Gastrocnemius medialis (tissue), 4 donors: Measurements from ENCODE around the gene TP63. TPM values are rescaled to one million over a fixed set of nuclear protein-coding genes. Genes with fewer than 3 reads are reported as not detected.

Experiments used
- ATAC-seq, 2 donors: fragments of 150-250 bp; one replicate each; pipeline ENCODE4 v1.9.1; 2016
- DNase-seq, 2 donors: peaks; one replicate each; pipeline ENCODE4 v3.0.0-alpha.2; 2019
- H3K27ac ChIP-seq, 4 donors: fragments of 200-600 bp; sonication (generic); 1 replicate in 1 of 4; 2 replicates in 3 of 4; pipeline ENCODE4 v1.5.1; 2016 to 2018; ENCODE audit warnings: mild to moderate bottlenecking in 2 of 4, moderate library complexity in 1 of 4
- H3K27me3 ChIP-seq, 3 donors: fragments of 200-600 bp; sonication (generic) in 2 of 3; 1 replicate in 1 of 3; 2 replicates in 2 of 3; pipeline versions ENCODE4 v1.5.1 to v1.6.0; 2016 to 2019; ENCODE audit warnings: mild to moderate bottlenecking in 1 of 3, moderate library complexity in 1 of 3
- H3K36me3 ChIP-seq, 2 donors: fragments of 200-600 bp; sonication (generic) in 1 of 2; one replicate each; pipeline ENCODE4 v1.5.1; 2017 to 2018
- H3K4me1 ChIP-seq, 2 donors: fragments of 200-600 bp; sonication (generic) in 1 of 2; one replicate each; pipeline ENCODE4 v1.5.1; 2016 to 2017; ENCODE audit warnings: mild to moderate bottlenecking in 2 of 2
- H3K4me3 ChIP-seq, 4 donors: fragments of 200-600 bp; sonication (generic) in 3 of 4; 1 replicate in 1 of 4; 2 replicates in 3 of 4; pipeline ENCODE4 v1.5.1; 2016 to 2019; ENCODE audit warnings: mild to moderate bottlenecking in 2 of 4
- H3K9me3 ChIP-seq, 3 donors: fragments of 200-600 bp; sonication (generic) in 2 of 3; 1 replicate in 1 of 3; 2 replicates in 2 of 3; pipeline ENCODE4 v1.5.1; 2016 to 2019
- POLR2A ChIP-seq, 2 donors: fragments of 450-650 bp; IDR thresholded peaks; one replicate each; pipeline ENCODE4 v1.6.1; 2017; ENCODE audit warnings: antibody characterized with exemption in 2 of 2, mild to moderate bottlenecking in 2 of 2, moderate library complexity in 2 of 2
- in situ Hi-C, 4 donors: fragments of 200-750 bp; cut with MboI; loops; one replicate each; pipeline versions ENCODE4 v1.15.0 to v1.8.0; 2017; ENCODE audit warnings: low sequenced_read_pairs in 4 of 4
- intact Hi-C: fragments of 100-400 bp; cut with DNase I; formaldehyde crosslinking; loops from one replicate; pipeline ENCODE4 v1.15.1; 2023; ENCODE audit warnings: low total_unique reads
- total RNA-seq, 4 donors: library from RNA; depleted of rRNA; stranded (reverse); fragments of >200 nt; gene quantifications; one replicate each; pipeline versions ENCODE4 v1.1.0 to v1.2.3, GENCODE V29; 2016
- TF ChIP-seq, protein P1 (sequence below), 5 experiments: fragments of 450-650 bp in 3 of 5; fragments of 200-600 bp in 2 of 5; sonication (generic) in 2 of 5; IDR thresholded peaks in 4 of 5; conservative IDR thresholded peaks in 1 of 5; 1 replicate in 4 of 5; 2 replicates in 1 of 5; pipeline ENCODE4 v1.5.1; 2016 to 2019; ENCODE audit warnings: antibody characterized with exemption in 5 of 5, mild to moderate bottlenecking in 3 of 5, moderate library complexity in 3 of 5

TP63 gene
- total RNA-seq, 4 donors from 2014 or later: 5.2 to 38.8 (median 25.8) TPM

DNA sequence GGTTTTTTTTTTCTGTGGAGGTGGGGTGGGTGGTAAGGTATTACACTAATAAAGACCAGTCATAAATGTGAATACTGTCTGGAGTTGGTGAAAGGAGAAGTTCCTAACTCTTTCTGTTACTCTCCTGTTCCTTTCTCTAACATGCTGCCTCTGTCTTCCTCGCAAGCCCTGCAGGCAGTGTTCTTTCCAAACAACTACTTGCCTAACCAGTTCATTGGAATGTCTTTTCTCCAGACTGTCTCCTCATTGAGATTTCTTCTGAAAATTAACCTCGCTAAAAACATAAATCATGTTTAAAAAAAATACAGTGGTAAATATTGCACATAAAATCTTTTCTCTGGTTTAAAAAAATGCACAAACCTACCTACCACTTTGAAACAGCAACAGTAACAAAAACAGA is 135.2 kb downstream of the TP63 start:
- in situ Hi-C loops: no loop called here
- no peak for DNase-seq
- intact Hi-C loops: no loop called here
- H3K4me3 ChIP-seq: no peak overlapping the region
- no peaks in the 10 kb centered on the region for H3K36me3 ChIP-seq
- TF ChIP-seq, protein P1, sequence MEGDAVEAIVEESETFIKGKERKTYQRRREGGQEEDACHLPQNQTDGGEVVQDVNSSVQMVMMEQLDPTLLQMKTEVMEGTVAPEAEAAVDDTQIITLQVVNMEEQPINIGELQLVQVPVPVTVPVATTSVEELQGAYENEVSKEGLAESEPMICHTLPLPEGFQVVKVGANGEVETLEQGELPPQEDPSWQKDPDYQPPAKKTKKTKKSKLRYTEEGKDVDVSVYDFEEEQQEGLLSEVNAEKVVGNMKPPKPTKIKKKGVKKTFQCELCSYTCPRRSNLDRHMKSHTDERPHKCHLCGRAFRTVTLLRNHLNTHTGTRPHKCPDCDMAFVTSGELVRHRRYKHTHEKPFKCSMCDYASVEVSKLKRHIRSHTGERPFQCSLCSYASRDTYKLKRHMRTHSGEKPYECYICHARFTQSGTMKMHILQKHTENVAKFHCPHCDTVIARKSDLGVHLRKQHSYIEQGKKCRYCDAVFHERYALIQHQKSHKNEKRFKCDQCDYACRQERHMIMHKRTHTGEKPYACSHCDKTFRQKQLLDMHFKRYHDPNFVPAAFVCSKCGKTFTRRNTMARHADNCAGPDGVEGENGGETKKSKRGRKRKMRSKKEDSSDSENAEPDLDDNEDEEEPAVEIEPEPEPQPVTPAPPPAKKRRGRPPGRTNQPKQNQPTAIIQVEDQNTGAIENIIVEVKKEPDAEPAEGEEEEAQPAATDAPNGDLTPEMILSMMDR (IDR thresholded peaks at IDR 0.05 in 4 of 5, conservative IDR thresholded peaks at IDR 0.05 in 1 of 5): no peak
- TF ChIP-seq POLR2A (IDR thresholded peaks at IDR 0.05): no peak
- H3K27me3 ChIP-seq: no peaks in the 10 kb centered on the region
- no peaks in the 10 kb centered on the region for H3K9me3 ChIP-seq
- no peak overlapping the region for H3K27ac ChIP-seq
- no peak for ATAC-seq
- peaks cover 6 to 14% of the 10 kb centered on the region in 2 donors for H3K4me1 ChIP-seq

GRCh38 chr3:189771842-189772450 is 140.8 kb downstream of the TP63 start:
- intact Hi-C loops: loop anchor here (5.0 kb wide), 1 partner anchor 50 kb away; no protein-coding TSS in a partner anchor
- Histone ChIP-seq H3K4me1 (peaks cover 14% of the 10 kb centered on the region in 2 donors), H3K27ac (peak overlapping the region in 1 of 4 donors; percentile 5), H3K27me3 (no peaks in the 10 kb centered on the region), H3K4me3 (no peak overlapping the region), H3K36me3 (no peaks in the 10 kb centered on the region), H3K9me3 (no peaks in the 10 kb centered on the region)
- in situ Hi-C loops: no loop called here
- DNase-seq: no peak
- ATAC-seq: no peak
- TF ChIP-seq, protein P1 (IDR thresholded peaks at IDR 0.05 in 4 of 5, conservative IDR thresholded peaks at IDR 0.05 in 1 of 5): no peak
- TF ChIP-seq POLR2A (IDR thresholded peaks at IDR 0.05): no peak

DNA sequence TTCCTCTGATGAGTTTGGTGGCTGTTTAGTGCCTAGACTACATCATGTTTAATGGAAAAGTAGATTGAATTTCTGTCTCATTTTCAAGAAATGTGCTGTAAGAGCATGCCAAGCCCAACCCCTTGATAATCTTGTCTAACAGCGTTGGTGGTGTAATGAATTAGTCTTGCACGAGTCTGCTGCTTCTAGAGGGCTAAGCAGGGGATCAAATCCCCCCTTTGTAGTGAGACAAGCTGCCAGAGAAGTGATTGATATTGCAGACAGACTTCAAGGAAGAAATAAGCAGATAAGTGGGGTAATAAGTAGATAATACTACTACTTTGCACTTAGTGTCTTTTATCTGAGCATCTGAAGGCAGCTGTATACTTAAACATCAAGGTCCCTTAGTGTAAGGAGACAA is 141.4 kb downstream of the TP63 start:
- peaks cover 14% of the 10 kb centered on the region in 2 donors for H3K4me1 ChIP-seq
- TF ChIP-seq, protein P1 (IDR thresholded peaks at IDR 0.05 in 4 of 5, conservative IDR thresholded peaks at IDR 0.05 in 1 of 5): no peak
- TF ChIP-seq POLR2A (IDR thresholded peaks at IDR 0.05): no peak
- no peaks in the 10 kb centered on the region for H3K36me3 ChIP-seq
- H3K9me3 ChIP-seq: no peaks in the 10 kb centered on the region
- ATAC-seq (no peak), DNase-seq (no peak)
- no peaks in the 10 kb centered on the region for H3K27me3 ChIP-seq
- intact Hi-C loops (loop anchor here (5.0 kb wide), 1 partner anchor 50 kb away; no protein-coding TSS in a partner anchor), in situ Hi-C loops (no loop called here)
- no peak overlapping the region for H3K4me3 ChIP-seq
- peak overlapping the region in 2 of 4 donors; percentile 2 to 5 for H3K27ac ChIP-seq

- intact Hi-C loops (loop anchor here (5.0 kb wide), 1 partner anchor 51 kb away; no protein-coding TSS in a partner anchor), in situ Hi-C loops (no loop called here)
- TF ChIP-seq, protein P1 (IDR thresholded peaks at IDR 0.05 in 4 of 5, conservative IDR thresholded peaks at IDR 0.05 in 1 of 5): no peak
- TF ChIP-seq POLR2A (IDR thresholded peaks at IDR 0.05): no peak
- Histone ChIP-seq H3K36me3 (no peaks in the 10 kb centered on the region), H3K27me3 (no peaks in the 10 kb centered on the region), H3K4me3 (no peak overlapping the region), H3K27ac (peak overlapping the region in 2 of 4 donors; percentile 2 to 5), H3K9me3 (no peaks in the 10 kb centered on the region), H3K4me1 (peaks cover 13 to 14% of the 10 kb centered on the region in 2 donors)
- no peak for ATAC-seq
- DNase-seq: no peak
Observed at GRCh38 chr3:189773056-189773455, 141.9 kb downstream of the TP63 start.
